SK-N-SH (cell line): ENCODE data around the gene MUC5B. TPM values are rescaled to one million over a fixed set of nuclear protein-coding genes. Genes with fewer than 3 reads are reported as not detected.

Experiments
- CTCF ChIA-PET: fragments of 300-600, 350-600 bp; formaldehyde crosslinking; extraction: SDS; loops from one replicate; lab custom pipeline; 2021; lab: Yijun Ruan, JAX
- POLR2A ChIA-PET: fragments of 350-600 bp; sonication (Branson Sonifier 250); formaldehyde crosslinking; extraction: SDS; loops from one replicate; lab custom pipeline; 2020; ENCODE audit warnings: antibody characterized with exemption, inconsistent platforms; lab: Yijun Ruan, JAX
- DNase-seq: peaks from one replicate; pipeline ENCODE4 v3.0.0; 2012
- H2AFZ ChIP-seq: fragments of 200-600 bp; sonication (generic); 2 replicates; pipeline ENCODE4 v1.8.1; 2016; ENCODE audit warnings: antibody characterized with exemption, mild to moderate bottlenecking, low read depth
- H3F3A ChIP-seq: fragments of 200-600 bp; sonication (generic); replicated peaks from 2 replicates; pipeline ENCODE3; 2016; ENCODE audit warnings: antibody characterized with exemption, mild to moderate bottlenecking; ENCODE audit not compliant: insufficient read depth
- H3K27ac ChIP-seq, 2 experiments: fragments of 200-500 bp in 1 of 2; fragments of 200-600 bp in 1 of 2; sonication (Bioruptor generic) in 1 of 2; sonication (generic), shearing (Covaris generic) in 1 of 2; 2 replicates each; pipeline versions ENCODE4 v1.5.1 to v1.6.1; 2014 to 2016; ENCODE audit warnings: low read depth in 2 of 2, inconsistent platforms in 1 of 2, low read length in 1 of 2, mild to moderate bottlenecking in 1 of 2, mixed read lengths in 1 of 2
- H3K27me3 ChIP-seq: fragments of 200-600 bp; sonication (generic), shearing (Covaris generic); 2 replicates; pipeline ENCODE4 v1.6.1; 2016; ENCODE audit warnings: mixed run types; ENCODE audit not compliant: insufficient read depth
- H3K36me3 ChIP-seq, 2 experiments: fragments of 200-500 bp in 1 of 2; fragments of 200-600 bp in 1 of 2; sonication (Bioruptor generic) in 1 of 2; sonication (generic) in 1 of 2; replicated peaks in 1 of 2; 2 replicates each; pipeline versions ENCODE3 to v1.5.1; 2014 to 2016; ENCODE audit warnings: low read length in 1 of 2, mild to moderate bottlenecking in 1 of 2; ENCODE audit not compliant: insufficient read depth in 2 of 2, control insufficient read depth in 1 of 2
- H3K4me1 ChIP-seq, 2 experiments: fragments of 200-500 bp in 1 of 2; fragments of 200-600 bp in 1 of 2; sonication (Bioruptor generic) in 1 of 2; sonication (generic), shearing (Covaris generic) in 1 of 2; 2 replicates each; pipeline versions ENCODE4 v1.5.1 to v1.6.1; 2014 to 2016; ENCODE audit warnings: low read depth in 1 of 2, low read length in 1 of 2, mixed run types in 1 of 2; ENCODE audit not compliant: insufficient read depth in 2 of 2, control insufficient read depth in 1 of 2
- H3K4me2 ChIP-seq: fragments of 200-600 bp; sonication (generic), shearing (Covaris generic); 2 replicates; pipeline ENCODE4 v1.6.1; 2017; ENCODE audit warnings: mixed run types
- H3K4me3 ChIP-seq, 2 experiments: fragments of 200-500 bp in 1 of 2; fragments of 200-600 bp in 1 of 2; sonication (Bioruptor generic) in 1 of 2; sonication (generic), shearing (Covaris generic) in 1 of 2; 2 replicates each; pipeline versions ENCODE4 v1.5.1 to v1.8.1; 2014 to 2016; ENCODE audit warnings: low read depth in 2 of 2, inconsistent platforms in 1 of 2, low read length in 1 of 2, mild to moderate bottlenecking in 1 of 2, mixed read lengths in 1 of 2, moderate library complexity in 1 of 2
- H3K79me2 ChIP-seq: fragments of 200-600 bp; sonication (generic); 2 replicates; pipeline ENCODE4 v1.8.1; 2017; ENCODE audit warnings: mild to moderate bottlenecking; ENCODE audit not compliant: insufficient read depth
- H3K9ac ChIP-seq: fragments of 200-600 bp; sonication (generic); 2 replicates; pipeline ENCODE4 v1.6.1; 2017; ENCODE audit warnings: mixed run types
- H3K9me2 ChIP-seq: fragments of 200-600 bp; sonication (generic); 2 replicates; pipeline ENCODE4 v1.6.1; 2017; ENCODE audit warnings: mixed run types
- H3K9me3 ChIP-seq: fragments of 200-600 bp; sonication (generic); 2 replicates; pipeline ENCODE4 v1.6.1; 2017; ENCODE audit warnings: mixed run types, mild to moderate bottlenecking, moderate library complexity
- H4K20me1 ChIP-seq: fragments of 200-600 bp; sonication (generic); 2 replicates; pipeline ENCODE4 v1.6.1; 2017; ENCODE audit warnings: mild to moderate bottlenecking, mixed run types; ENCODE audit not compliant: insufficient read depth
- CTCF ChIP-seq: fragments of 200-600 bp; sonication (generic); IDR thresholded peaks from 2 replicates; pipeline ENCODE4 v1.6.1; 2017; ENCODE audit warnings: antibody characterized with exemption, mild to moderate bottlenecking, moderate library complexity
- EP300 ChIP-seq, 2 experiments: IDR thresholded peaks; 2 replicates each; pipeline versions ENCODE4 v1.4.0 to v1.6.1; 2012; ENCODE audit warnings: borderline replicate concordance in 1 of 2, low read depth in 1 of 2, low read length in 1 of 2
- FOXM1 ChIP-seq: IDR thresholded peaks from 2 replicates; pipeline ENCODE4 v1.4.0; 2012; ENCODE audit warnings: low read depth, mild to moderate bottlenecking
- GABPA ChIP-seq: IDR thresholded peaks from 2 replicates; pipeline ENCODE4 v1.4.0; 2012; ENCODE audit warnings: low read depth, mild to moderate bottlenecking
- GATA2 ChIP-seq: sonication (generic); formaldehyde crosslinking; IDR thresholded peaks from 2 replicates; pipeline ENCODE4 v1.5.0; 2020; ENCODE audit warnings: mild to moderate bottlenecking, missing genetic modification reagents
- IRF3 ChIP-seq: fragments of 150-350 bp; IDR thresholded peaks from 2 replicates; pipeline ENCODE4 v1.6.1; 2016; ENCODE audit warnings: mild to moderate bottlenecking, low read depth, low read length
- RFX5 ChIP-seq: IDR thresholded peaks from 2 replicates; pipeline ENCODE4 v1.6.1; 2012; ENCODE audit warnings: mild to moderate bottlenecking, improper control_type of control experiment, low read length
- SIN3A ChIP-seq: IDR thresholded peaks from 2 replicates; pipeline ENCODE4 v1.6.1; 2012; ENCODE audit warnings: low read depth, mild to moderate bottlenecking, low read length, moderate library complexity, borderline replicate concordance
- YY1 ChIP-seq: IDR thresholded peaks from 2 replicates; pipeline ENCODE4 v1.4.0; 2012; ENCODE audit warnings: low read depth, mild to moderate bottlenecking
- ZBTB33 ChIP-seq: IDR thresholded peaks from 2 replicates; pipeline ENCODE4 v1.4.0; 2012; ENCODE audit warnings: low read depth, borderline replicate concordance
- WGBS: methylation state at CpG from one replicate; pipeline ENCODE4 v1.1.6; 2017; ENCODE audit warnings: low lambda C conversion rate; 5-methylcytosine and 5-hydroxymethylcytosine counted together
- polyA plus RNA-seq, 3 experiments: library from polyadenylated mRNA; depleted of rRNA; stranded (reverse); fragments of >200 nt; gene quantifications; 2 replicates each; pipeline ENCODE4 v1.2.3, GENCODE V29; 2012

Gene MUC5B
- polyA plus RNA-seq, 1 of the 3 experiments (the other 2 are of a cell fraction), result not detected

DNA sequence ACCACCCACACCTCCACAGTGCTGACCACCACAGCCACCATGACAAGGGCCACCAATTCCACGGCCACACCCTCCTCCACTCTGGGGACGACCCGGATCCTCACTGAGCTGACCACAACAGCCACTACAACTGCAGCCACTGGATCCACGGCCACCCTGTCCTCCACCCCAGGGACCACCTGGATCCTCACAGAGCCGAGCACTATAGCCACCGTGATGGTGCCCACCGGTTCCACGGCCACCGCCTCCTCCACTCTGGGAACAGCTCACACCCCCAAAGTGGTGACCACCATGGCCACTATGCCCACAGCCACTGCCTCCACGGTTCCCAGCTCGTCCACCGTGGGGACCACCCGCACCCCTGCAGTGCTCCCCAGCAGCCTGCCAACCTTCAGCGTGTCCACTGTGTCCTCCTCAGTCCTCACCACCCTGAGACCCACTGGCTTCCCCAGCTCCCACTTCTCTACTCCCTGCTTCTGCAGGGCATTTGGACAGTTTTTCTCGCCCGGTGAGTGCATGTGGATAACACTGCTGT, 28.4 kb downstream of the MUC5B start:
- ChIA-PET POLR2A (no interaction called here), CTCF (no interaction called here)
- no peak for DNase-seq
- no peaks in the 10 kb centered on the region for H3F3A ChIP-seq
- H3K27ac ChIP-seq, result no peak overlapping the region
- no peaks in the 10 kb centered on the region for H3K79me2 ChIP-seq
- H4K20me1 ChIP-seq, result no peaks in the 10 kb centered on the region
- no peak overlapping the region for H2AFZ ChIP-seq
- H3K4me3 ChIP-seq, result no peak overlapping the region
- no peaks in the 10 kb centered on the region for H3K27me3 ChIP-seq
- H3K9me2 ChIP-seq, result no peaks in the 10 kb centered on the region
- H3K4me1 ChIP-seq, result no peaks in the 10 kb centered on the region
- no peaks in the 10 kb centered on the region for H3K9me3 ChIP-seq
- H3K9ac ChIP-seq, result no peak overlapping the region
- no peaks in the 10 kb centered on the region for H3K36me3 ChIP-seq
- 66% methylated on average over 11 of the region's 16 CpGs for WGBS
- no peak for TF ChIP-seq ZBTB33
- no peak for TF ChIP-seq FOXM1
- TF ChIP-seq GATA2 (CRISPR knock-in tag), result no peak
- TF ChIP-seq CTCF, result no peak
- no peak for TF ChIP-seq EP300 (IDR thresholded peaks at IDR 0.05; ENCODE audit: borderline replicate concordance in 1 of 2, low read depth in 1 of 2, low read length in 1 of 2)
- TF ChIP-seq, all 33 proteins: peak for 0
- H3K4me2 ChIP-seq, result no peak overlapping the region

DNA sequence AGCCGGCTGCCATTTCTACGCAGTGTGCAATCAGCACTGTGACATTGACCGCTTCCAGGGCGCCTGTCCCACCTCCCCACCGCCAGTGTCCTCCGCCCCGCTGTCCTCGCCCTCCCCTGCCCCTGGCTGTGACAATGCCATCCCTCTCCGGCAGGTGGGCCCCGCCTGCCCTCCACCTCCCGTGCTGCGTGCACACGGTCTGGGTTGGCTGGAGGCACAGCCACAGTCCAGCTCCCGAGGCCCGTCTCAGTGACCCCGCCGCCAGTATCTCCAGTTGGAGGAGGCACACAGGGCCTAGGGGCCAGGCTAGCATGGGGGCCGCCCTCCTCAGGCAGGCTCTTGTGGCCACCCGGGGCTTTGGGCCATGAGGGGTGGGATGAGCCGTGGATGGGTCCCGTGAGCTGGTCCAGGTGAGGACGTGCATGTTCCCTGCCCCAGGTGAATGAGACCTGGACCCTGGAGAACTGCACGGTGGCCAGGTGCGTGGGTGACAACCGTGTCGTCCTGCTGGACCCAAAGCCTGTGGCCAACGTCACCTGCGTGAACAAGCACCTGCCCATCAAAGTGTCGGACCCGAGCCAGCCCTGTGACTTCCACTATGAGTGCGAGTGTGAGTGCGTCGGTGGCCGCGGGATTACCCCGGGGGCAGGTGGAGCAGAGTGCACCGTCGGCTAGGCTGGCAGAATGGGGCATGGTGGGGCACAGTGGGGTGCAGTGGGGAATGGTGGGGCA, 29.7 kb downstream of the MUC5B start:
- Histone ChIP-seq H3K36me3 (no peaks in the 10 kb centered on the region), H3K9ac (no peak overlapping the region), H3K4me2 (no peak overlapping the region), H3K27me3 (no peaks in the 10 kb centered on the region), H3K9me2 (no peaks in the 10 kb centered on the region), H3K4me3 (no peak overlapping the region), H3K27ac (no peak overlapping the region), H3K79me2 (no peaks in the 10 kb centered on the region), H2AFZ (no peak overlapping the region), H3K9me3 (no peaks in the 10 kb centered on the region), H3F3A (no peaks in the 10 kb centered on the region), H3K4me1 (no peaks in the 10 kb centered on the region), H4K20me1 (no peaks in the 10 kb centered on the region)
- TF ChIP-seq RFX5 (no peak), GABPA (no peak), IRF3 (no peak), YY1 (no peak), SIN3A (no peak)
- no peak for DNase-seq
- ChIA-PET POLR2A (no interaction called here), CTCF (interaction anchor here (0.7 to 0.8 kb wide), 2 partner anchors 10 to 50 kb away, joined by 3 read pairs; no protein-coding TSS in a partner anchor)
- WGBS, result 55% methylated on average over 24 of the region's 38 CpGs
